GM23338 (cell line): ENCODE data around the gene KRTAP1-3.

Experiments
- CREB1 ChIP-seq: fragments of 250-450 bp; sonication (Bioruptor Pico); IDR thresholded peaks from 2 replicates; pipeline ENCODE4 v1.5.0; 2020; ENCODE audit warnings: low read depth, mild to moderate bottlenecking, moderate library complexity
- CTCF ChIP-seq, 2 experiments: fragments of 200-600 bp in 1 of 2; sonication (generic) in 1 of 2; conservative IDR thresholded peaks; 2 replicates each; pipeline versions ENCODE4 v1.5.1 to v1.6.1; 2016 to 2017; ENCODE audit warnings: antibody characterized with exemption in 2 of 2, low read depth in 2 of 2, mild to moderate bottlenecking in 2 of 2, moderate library complexity in 1 of 2
- EZH2 ChIP-seq: fragments of 200-600 bp; sonication (generic); IDR thresholded peaks from one replicate; pipeline ENCODE4 v1.8.0; 2017; ENCODE audit warnings: antibody characterized with exemption, mild to moderate bottlenecking, low read depth; ENCODE audit not compliant: unreplicated experiment
- EZH2phosphoT487 ChIP-seq: fragments of 200-600 bp; sonication (generic); IDR thresholded peaks from one replicate; pipeline ENCODE4 v1.8.1; 2018; ENCODE audit warnings: antibody characterized with exemption; ENCODE audit not compliant: unreplicated experiment
- JUNB ChIP-seq: IDR thresholded peaks from one replicate; pipeline ENCODE4 v1.6.1; 2016; ENCODE audit warnings: antibody characterized with exemption; ENCODE audit not compliant: unreplicated experiment
- NANOG ChIP-seq: IDR thresholded peaks from 2 replicates; pipeline ENCODE4 v1.6.1; 2016; ENCODE audit warnings: antibody characterized with exemption, borderline replicate concordance
- POLR2AphosphoS5 ChIP-seq: IDR thresholded peaks from 2 replicates; pipeline ENCODE4 v1.6.1; 2016; ENCODE audit warnings: antibody characterized with exemption, low read depth
- REST ChIP-seq: IDR thresholded peaks from one replicate; pipeline ENCODE4 v1.6.1; 2018; ENCODE audit warnings: antibody characterized with exemption; ENCODE audit not compliant: unreplicated experiment
- STAT1 ChIP-seq: IDR thresholded peaks from one replicate; pipeline ENCODE4 v1.6.1; 2016; ENCODE audit warnings: antibody characterized with exemption; ENCODE audit not compliant: unreplicated experiment

GRCh38 chr17:40993084-40993483 lies 41.6 kb downstream of the KRTAP1-3 start:
- no peak for TF ChIP-seq POLR2AphosphoS5
- no peak for TF ChIP-seq EZH2phosphoT487
- no peak for TF ChIP-seq REST
- TF ChIP-seq CREB1 (CRISPR knock-in tag), result no peak
- TF ChIP-seq CTCF (conservative IDR thresholded peaks at IDR 0.05; ENCODE audit: low read depth in 2 of 2), result no peak
- no peak for TF ChIP-seq EZH2
- TF ChIP-seq NANOG, result no peak
- no peak for TF ChIP-seq JUNB
- no peak for TF ChIP-seq STAT1
